ENCODE results near the gene CADM3. TPM values are rescaled to one million over a fixed set of nuclear protein-coding genes. Genes with fewer than 3 reads are reported as not detected.
A peak's percentile ranks its signal among the peaks of the same experiment; 100 is the strongest.

CADM3 gene
- total RNA-seq, 1 experiment from 2014 or later, result not detected

DNA sequence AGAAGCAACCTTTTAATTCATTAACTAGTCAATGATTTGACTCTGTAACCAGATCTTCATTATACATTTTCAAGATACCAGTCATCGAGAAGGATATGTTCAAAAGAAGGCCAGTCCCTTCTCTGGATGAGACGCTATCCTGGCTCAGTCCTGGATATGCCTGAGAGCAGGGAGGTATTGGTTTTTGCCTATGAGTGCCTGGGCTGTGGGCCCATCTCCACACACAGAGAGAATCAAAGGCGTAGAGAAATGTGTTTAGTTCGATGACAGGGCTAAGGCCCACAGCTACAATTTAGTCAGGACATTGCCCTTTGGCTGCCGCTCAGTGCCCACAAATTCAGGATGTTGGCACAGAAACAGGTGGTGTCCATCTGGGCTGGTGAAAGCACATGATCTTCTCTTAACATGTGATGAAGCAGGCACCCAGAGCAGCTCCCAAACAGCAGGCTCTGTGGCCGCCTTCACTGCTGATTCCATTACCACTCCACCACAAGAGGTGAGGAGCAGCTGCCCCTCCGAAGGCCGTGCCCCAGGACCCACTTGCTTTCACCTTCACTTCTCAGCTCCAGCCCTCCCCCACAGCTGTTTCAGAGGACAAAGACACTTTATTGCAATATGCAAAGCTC is 58.0 kb downstream of the CADM3 start:
- Mint-ChIP-seq H3K27ac (ENCODE audit: unreplicated experiment) (peak overlapping the region; percentile 58), H3K27me3 (ENCODE audit: insufficient read depth, unreplicated experiment) (no peaks in the 10 kb centered on the region), H3K36me3 (ENCODE audit: insufficient read depth, unreplicated experiment) (no peaks in the 10 kb centered on the region), H3K4me1 (ENCODE audit: low read depth, unreplicated experiment) (peaks cover 29% of the 10 kb centered on the region), H3K9me3 (ENCODE audit: unreplicated experiment) (no peaks in the 10 kb centered on the region), H3K4me3 (ENCODE audit: unreplicated experiment) (peak overlapping the region; percentile 3)
- Histone ChIP-seq H3K9me3 (peaks cover 6% of the 10 kb centered on the region; the same call in 1 of the 2 replicates), H3K27me3 (replicated peaks; ENCODE audit: control insufficient read depth, insufficient read depth, low read length) (no peaks in the 10 kb centered on the region), H3K4me3 (ENCODE audit: low read depth, low read length) (no peak overlapping the region), H3K36me3 (ENCODE audit: control insufficient read depth, insufficient read depth, low read length) (no peaks in the 10 kb centered on the region), H3K4me1 (peaks cover 30% of the 10 kb centered on the region)
- no TSS peak for BruUV-seq (replicated peaks)
- POLR2A ChIA-PET, result no interaction called here
- CTCF ChIA-PET, result interaction anchor here (0.7 to 1.4 kb wide), 4 partner anchors 15 to 31 kb away, joined by 3 to 6 read pairs (median 4); no protein-coding TSS in a partner anchor
- intact Hi-C loops (cut with micrococcal nuclease; ENCODE audit: unreplicated experiment), result no loop called here
- DNase-seq, result peak in 1 of 2 experiments; percentile 53
- TF ChIP-seq, protein P1, sequence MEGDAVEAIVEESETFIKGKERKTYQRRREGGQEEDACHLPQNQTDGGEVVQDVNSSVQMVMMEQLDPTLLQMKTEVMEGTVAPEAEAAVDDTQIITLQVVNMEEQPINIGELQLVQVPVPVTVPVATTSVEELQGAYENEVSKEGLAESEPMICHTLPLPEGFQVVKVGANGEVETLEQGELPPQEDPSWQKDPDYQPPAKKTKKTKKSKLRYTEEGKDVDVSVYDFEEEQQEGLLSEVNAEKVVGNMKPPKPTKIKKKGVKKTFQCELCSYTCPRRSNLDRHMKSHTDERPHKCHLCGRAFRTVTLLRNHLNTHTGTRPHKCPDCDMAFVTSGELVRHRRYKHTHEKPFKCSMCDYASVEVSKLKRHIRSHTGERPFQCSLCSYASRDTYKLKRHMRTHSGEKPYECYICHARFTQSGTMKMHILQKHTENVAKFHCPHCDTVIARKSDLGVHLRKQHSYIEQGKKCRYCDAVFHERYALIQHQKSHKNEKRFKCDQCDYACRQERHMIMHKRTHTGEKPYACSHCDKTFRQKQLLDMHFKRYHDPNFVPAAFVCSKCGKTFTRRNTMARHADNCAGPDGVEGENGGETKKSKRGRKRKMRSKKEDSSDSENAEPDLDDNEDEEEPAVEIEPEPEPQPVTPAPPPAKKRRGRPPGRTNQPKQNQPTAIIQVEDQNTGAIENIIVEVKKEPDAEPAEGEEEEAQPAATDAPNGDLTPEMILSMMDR (IDR thresholded peaks at IDR 0.05; ENCODE audit: insufficient read depth in 1 of 2, low read depth in 1 of 2, low read length in 1 of 2, severe bottlenecking in 1 of 2, unreplicated experiment in 1 of 2), result no peak

- H3K9me3 Mint-ChIP-seq (ENCODE audit: unreplicated experiment), result no peaks in the 10 kb centered on the region
- Histone ChIP-seq H3K4me3 (ENCODE audit: low read depth, low read length) (no peak overlapping the region), H3K4me1 (peaks cover 30% of the 10 kb centered on the region), H3K27me3 (replicated peaks; ENCODE audit: control insufficient read depth, insufficient read depth, low read length) (no peaks in the 10 kb centered on the region), H3K36me3 (ENCODE audit: control insufficient read depth, insufficient read depth, low read length) (no peaks in the 10 kb centered on the region), H3K9me3 (peaks cover 6% of the 10 kb centered on the region; the same call in 1 of the 2 replicates)
- peak in 1 of 2 experiments; percentile 17 for DNase-seq
- no peaks in the 10 kb centered on the region for H3K36me3 Mint-ChIP-seq (ENCODE audit: insufficient read depth, unreplicated experiment)
- no TSS peak for BruUV-seq (replicated peaks)
- H3K27ac Mint-ChIP-seq (ENCODE audit: unreplicated experiment), result peak overlapping the region; percentile 58
- ChIA-PET CTCF (interaction anchor here (0.7 to 1.4 kb wide), 4 partner anchors 16 to 32 kb away, joined by 3 to 6 read pairs (median 4); no protein-coding TSS in a partner anchor), POLR2A (no interaction called here)
- H3K4me1 Mint-ChIP-seq (ENCODE audit: low read depth, unreplicated experiment), result peaks cover 29% of the 10 kb centered on the region
- intact Hi-C loops (cut with micrococcal nuclease; ENCODE audit: unreplicated experiment), result no loop called here
- H3K4me3 Mint-ChIP-seq (ENCODE audit: unreplicated experiment), result peak overlapping the region; percentile 3
- H3K27me3 Mint-ChIP-seq (ENCODE audit: insufficient read depth, unreplicated experiment), result no peaks in the 10 kb centered on the region
- TF ChIP-seq, protein P1 (IDR thresholded peaks at IDR 0.05; ENCODE audit: insufficient read depth in 1 of 2, low read depth in 1 of 2, low read length in 1 of 2, severe bottlenecking in 1 of 2, unreplicated experiment in 1 of 2), result no peak
Observed at GRCh38 chr1:159229896-159230295, 58.5 kb downstream of the CADM3 start.

GRCh38 chr1:159239551-159240220 is 68.3 kb downstream of the CADM3 start:
- H3K4me1 ChIP-seq, result no peaks in the 10 kb centered on the region
- H3K27ac Mint-ChIP-seq (ENCODE audit: unreplicated experiment), result no peak overlapping the region

More at GRCh38 chr1:159239551-159240220, 68.3 kb downstream of the CADM3 start:
- Mint-ChIP-seq H3K36me3 (ENCODE audit: insufficient read depth, unreplicated experiment) (no peaks in the 10 kb centered on the region), H3K27me3 (ENCODE audit: insufficient read depth, unreplicated experiment) (no peaks in the 10 kb centered on the region), H3K4me3 (ENCODE audit: unreplicated experiment) (no peak overlapping the region), H3K4me1 (ENCODE audit: low read depth, unreplicated experiment) (no peaks in the 10 kb centered on the region), H3K9me3 (ENCODE audit: unreplicated experiment) (peaks cover 7% of the 10 kb centered on the region)
- Histone ChIP-seq H3K27me3 (replicated peaks; ENCODE audit: control insufficient read depth, insufficient read depth, low read length) (no peaks in the 10 kb centered on the region), H3K4me3 (ENCODE audit: low read depth, low read length) (no peak overlapping the region), H3K9me3 (peaks cover 8% of the 10 kb centered on the region; the same call in 1 of the 2 replicates), H3K36me3 (ENCODE audit: control insufficient read depth, insufficient read depth, low read length) (no peaks in the 10 kb centered on the region)
- no TSS peak for BruUV-seq (replicated peaks)
- ChIA-PET CTCF (interaction anchor here (1.0 kb wide), 1 partner anchor 41 kb away, joined by 3 read pairs; no protein-coding TSS in a partner anchor), POLR2A (no interaction called here)
- TF ChIP-seq, protein P1 (IDR thresholded peaks at IDR 0.05; ENCODE audit: insufficient read depth in 1 of 2, low read depth in 1 of 2, low read length in 1 of 2, severe bottlenecking in 1 of 2, unreplicated experiment in 1 of 2), result no peak
- DNase-seq, result no peak
- intact Hi-C loops (cut with micrococcal nuclease; ENCODE audit: unreplicated experiment), result no loop called here
